ENCODE data around the gene ARHGEF25. TPM values are rescaled to one million over a fixed set of nuclear protein-coding genes. Genes with fewer than 3 reads are reported as not detected.
A peak's percentile ranks its signal among the peaks of the same experiment; 100 is the strongest.

The ARHGEF25 gene
- total RNA-seq, 2 experiments from 2014 or later = 1.4 to 1.5 TPM

DNA sequence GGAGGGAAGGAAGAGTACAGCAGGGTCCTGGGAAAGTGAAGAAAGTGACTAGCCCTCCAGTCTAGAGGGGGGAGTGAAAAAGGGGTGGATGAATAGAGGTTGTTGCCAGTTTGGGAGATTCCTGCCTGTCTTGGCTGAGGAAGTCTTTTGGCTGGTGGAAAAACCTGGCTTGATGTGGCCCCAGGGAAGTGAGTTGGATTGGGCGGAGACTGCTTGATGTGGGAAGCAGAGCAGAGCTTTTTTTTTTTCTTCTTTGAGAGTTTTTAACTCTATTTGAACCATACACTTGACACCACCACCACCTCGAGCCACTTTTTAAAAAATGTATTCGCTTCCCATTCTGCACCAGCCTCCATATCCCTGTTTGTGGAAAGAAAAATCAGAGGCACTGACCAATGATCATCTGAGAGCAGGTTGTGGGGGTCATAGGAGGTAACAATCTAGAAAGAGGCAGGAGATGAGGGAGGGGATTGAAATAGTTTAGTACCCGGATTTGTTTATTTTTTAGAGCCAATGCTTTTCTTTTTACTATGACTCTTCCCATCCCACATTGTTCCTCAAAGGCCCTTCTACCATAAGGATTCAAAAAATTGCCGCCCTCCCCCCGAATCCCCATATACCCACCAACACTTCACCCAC, 7.3 kb upstream of the ARHGEF25 start:
- no peak overlapping the region for H3K27ac Mint-ChIP-seq
- H3K4me1 Mint-ChIP-seq (ENCODE audit: low read depth) = peaks cover 22% of the 10 kb centered on the region
- H3K9me3 Mint-ChIP-seq = no peaks in the 10 kb centered on the region
- H3K4me3 Mint-ChIP-seq = peak overlapping the region; percentile 77
- H3K27me3 Mint-ChIP-seq (ENCODE audit: low read depth) = no peaks in the 10 kb centered on the region
- H3K36me3 Mint-ChIP-seq (ENCODE audit: low read depth) = peaks cover 6% of the 10 kb centered on the region
- intact Hi-C loops (cut with micrococcal nuclease) = loop anchor here (2.0 kb wide), 1 partner anchor 13 kb away; the partner anchor contains the start of gene PIP4K2C
- no peak for DNase-seq
- CTCF ChIA-PET = interaction anchor here (0.6 to 1.3 kb wide), 3 partner anchors 19 to 577 kb away, joined by 3 read pairs; no protein-coding TSS in a partner anchor

DNA sequence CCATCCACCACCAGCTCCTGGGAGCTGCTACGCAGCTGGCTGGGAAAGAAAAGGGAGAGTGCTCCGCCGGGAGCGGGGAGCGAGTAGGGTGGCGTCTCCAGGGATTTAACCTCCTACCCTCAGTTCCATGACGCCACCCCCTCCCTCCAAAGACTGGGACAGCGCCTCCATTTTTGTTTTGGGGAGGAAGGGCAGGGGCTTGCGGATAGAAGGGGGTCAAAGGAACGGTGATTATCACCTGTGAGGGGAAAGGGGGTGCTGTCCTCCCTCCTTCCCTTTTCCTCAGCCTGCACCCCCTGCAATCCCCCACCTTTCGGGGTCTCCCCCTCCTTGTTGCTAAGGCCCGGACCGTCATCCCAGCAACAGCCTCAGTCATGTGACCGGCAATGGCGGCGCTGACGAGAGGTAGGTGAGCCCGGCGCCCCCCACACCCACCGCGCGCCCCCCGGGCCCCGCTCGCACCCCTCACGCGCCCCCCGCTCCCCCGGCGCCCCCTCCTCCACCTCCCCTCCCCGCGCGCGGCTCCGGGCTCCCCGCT, 6.7 kb upstream of the ARHGEF25 start, which contains the start of gene DTX3:
DTX3 (plus strand) TSS at position 371 of the 538 bp plus-strand sequence. CDS start 1,694 bp downstream, outside the sequence.
- CTCF ChIA-PET = interaction anchor here (1.3 kb wide), 1 partner anchor 16 kb away, joined by 3 read pairs; no protein-coding TSS in a partner anchor
- peak within 1 kb of the TSS; percentile 63 for H3K27ac Mint-ChIP-seq
- H3K4me1 Mint-ChIP-seq (ENCODE audit: low read depth) = peaks cover 22% of the 10 kb centered on the region
- H3K4me3 Mint-ChIP-seq = peak within 1 kb of the TSS; percentile 77
- DNase-seq = peak; percentile 62
- intact Hi-C loops (cut with micrococcal nuclease) = loop anchor here (2.0 kb wide), 1 partner anchor 14 kb away; the partner anchor contains the start of gene PIP4K2C
- no peaks in the 10 kb centered on the region for H3K27me3 Mint-ChIP-seq (ENCODE audit: low read depth)
- H3K9me3 Mint-ChIP-seq = no peaks in the 10 kb centered on the region
- peaks cover 6% of the 10 kb centered on the region for H3K36me3 Mint-ChIP-seq (ENCODE audit: low read depth)

DNA sequence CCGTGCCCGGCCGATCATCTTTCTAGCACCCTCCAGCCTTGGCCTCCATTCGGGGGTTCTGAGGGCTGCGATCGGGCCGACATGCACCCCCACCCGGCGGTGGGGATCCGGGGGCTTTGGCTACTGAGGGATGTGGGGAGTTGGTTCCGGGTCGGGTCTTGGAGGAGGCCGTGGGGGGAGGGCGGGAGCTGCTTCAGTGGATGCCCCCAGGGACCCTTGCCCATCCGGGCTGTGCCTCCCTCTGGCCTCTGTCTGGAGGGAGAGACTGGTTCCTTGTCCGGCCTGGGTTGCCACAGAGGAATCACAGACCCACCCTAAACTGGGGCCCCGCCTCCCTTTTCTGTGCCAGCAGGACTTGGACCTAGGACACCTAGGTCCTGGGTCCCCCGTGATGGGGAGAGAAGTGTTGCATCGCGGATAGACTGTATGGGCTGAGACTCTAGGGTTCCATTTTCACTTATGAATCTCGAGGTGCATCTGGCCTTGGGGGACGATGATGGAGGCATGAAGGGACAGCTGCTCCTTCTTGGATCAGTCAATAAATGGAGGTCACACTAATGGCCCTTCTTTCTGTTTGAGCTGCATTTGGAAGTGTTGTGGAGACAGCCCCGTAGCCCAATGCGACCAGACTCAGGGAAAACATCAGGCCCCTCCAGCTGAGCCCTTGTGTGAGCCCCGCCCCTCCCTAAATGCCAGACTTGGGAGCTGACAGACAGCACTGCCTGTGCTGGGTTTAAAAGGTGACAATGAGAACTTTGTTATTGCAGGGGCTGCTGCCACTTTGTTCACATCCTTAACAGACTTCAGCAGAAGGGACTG, 6.0 kb upstream of the ARHGEF25 start:
- intact Hi-C loops (cut with micrococcal nuclease) = loop anchor here (2.0 kb wide), 1 partner anchor 14 kb away; the partner anchor contains the start of gene PIP4K2C
- no peaks in the 10 kb centered on the region for H3K9me3 Mint-ChIP-seq

DNA sequence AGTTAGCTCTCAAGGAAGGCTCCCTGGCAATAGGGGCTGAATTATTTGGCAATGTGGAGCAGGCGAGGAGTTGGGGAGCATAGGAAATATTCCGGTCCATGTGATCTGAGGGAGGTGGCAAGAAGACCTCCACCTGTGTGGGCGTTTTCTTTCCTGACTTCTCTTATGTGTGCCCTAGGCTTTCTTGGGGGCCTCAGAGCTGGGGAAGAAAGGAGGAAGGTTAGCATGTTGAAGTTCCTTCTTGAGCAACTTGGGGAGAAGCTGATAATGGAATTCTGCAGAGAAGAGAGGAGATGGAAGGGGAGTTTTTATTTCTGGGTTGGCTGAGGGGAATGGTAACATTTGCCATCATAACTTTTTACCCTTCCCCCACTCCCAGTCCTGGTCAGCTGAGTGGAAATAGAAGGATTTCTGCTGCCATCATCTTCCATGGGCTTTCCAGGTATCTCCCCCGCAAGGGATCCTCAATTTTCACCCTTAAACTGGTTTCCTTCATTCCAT, 5.4 kb upstream of the ARHGEF25 start:
- H3K27ac Mint-ChIP-seq = no peak overlapping the region
- peaks cover 5% of the 10 kb centered on the region for H3K36me3 Mint-ChIP-seq (ENCODE audit: low read depth)
- peaks cover 29% of the 10 kb centered on the region for H3K4me1 Mint-ChIP-seq (ENCODE audit: low read depth)
- no peak for DNase-seq
- H3K27me3 Mint-ChIP-seq (ENCODE audit: low read depth) = peaks cover 3% of the 10 kb centered on the region
- CTCF ChIA-PET = interaction anchor here (1.3 to 2.0 kb wide), 2 partner anchors 9 to 15 kb away, joined by 3 to 9 read pairs; no protein-coding TSS in a partner anchor
- intact Hi-C loops (cut with micrococcal nuclease) = loop anchor here (2.0 kb wide), 1 partner anchor 15 kb away; the partner anchor contains the start of gene PIP4K2C
- H3K4me3 Mint-ChIP-seq = peak overlapping the region; percentile 77
- no peaks in the 10 kb centered on the region for H3K9me3 Mint-ChIP-seq

More for the DNA sequence above, 6.0 kb upstream of the ARHGEF25 start:
- peak overlapping the region; percentile 77 for H3K4me3 Mint-ChIP-seq
- H3K27ac Mint-ChIP-seq = no peak overlapping the region
- no peaks in the 10 kb centered on the region for H3K27me3 Mint-ChIP-seq (ENCODE audit: low read depth)
- CTCF ChIA-PET = interaction anchor here (1.3 to 2.0 kb wide), 2 partner anchors 9 to 16 kb away, joined by 3 to 9 read pairs; no protein-coding TSS in a partner anchor
- H3K4me1 Mint-ChIP-seq (ENCODE audit: low read depth) = peaks cover 22% of the 10 kb centered on the region
- H3K36me3 Mint-ChIP-seq (ENCODE audit: low read depth) = peaks cover 5% of the 10 kb centered on the region
- DNase-seq = no peak

DNA sequence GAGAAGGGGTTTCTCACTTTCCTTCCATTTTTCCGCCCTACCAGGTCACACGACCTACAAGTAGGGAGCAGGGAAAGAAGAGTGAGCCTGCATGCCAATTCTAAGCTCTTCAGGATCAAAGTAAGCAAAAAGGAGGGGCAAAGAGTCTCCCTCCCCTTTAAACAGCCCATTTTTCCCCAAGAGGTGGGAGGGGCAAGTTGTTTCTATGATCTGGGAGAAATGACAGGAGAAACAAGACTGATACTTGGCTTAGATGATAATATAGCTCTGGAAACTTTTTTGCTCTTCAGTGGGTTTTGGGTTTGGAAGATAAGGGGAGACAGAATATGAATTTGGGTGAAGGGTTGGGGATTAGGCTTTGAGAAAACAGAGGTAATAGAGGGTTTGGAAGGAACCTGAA, 4.8 kb upstream of the ARHGEF25 start:
- Mint-ChIP-seq H3K36me3 (ENCODE audit: low read depth) (peaks cover 5% of the 10 kb centered on the region), H3K4me1 (ENCODE audit: low read depth) (peaks cover 30% of the 10 kb centered on the region), H3K27me3 (ENCODE audit: low read depth) (peaks cover 3% of the 10 kb centered on the region), H3K4me3 (no peak overlapping the region), H3K9me3 (no peaks in the 10 kb centered on the region), H3K27ac (no peak overlapping the region)
- no peak for DNase-seq
- CTCF ChIA-PET = interaction anchor here (2.0 kb wide), 1 partner anchor 8 kb away, joined by 9 read pairs; no protein-coding TSS in a partner anchor
- intact Hi-C loops (cut with micrococcal nuclease) = no loop called here

DNA sequence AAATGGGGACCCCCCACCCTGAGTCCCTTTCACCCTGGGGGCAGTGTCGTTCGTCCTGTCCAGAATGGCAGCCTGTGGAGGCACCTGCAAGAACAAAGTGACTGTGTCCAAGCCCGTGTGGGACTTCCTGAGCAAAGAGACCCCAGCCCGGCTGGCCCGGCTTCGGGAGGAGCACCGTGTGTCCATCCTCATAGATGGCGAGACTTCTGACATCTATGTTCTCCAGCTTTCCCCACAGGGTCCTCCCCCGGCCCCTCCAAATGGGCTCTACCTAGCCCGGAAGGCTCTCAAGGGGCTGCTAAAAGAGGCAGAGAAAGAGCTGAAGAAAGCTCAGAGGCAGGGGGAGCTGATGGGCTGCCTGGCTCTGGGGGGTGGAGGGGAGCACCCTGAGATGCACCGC, 4.4 kb upstream of the ARHGEF25 start:
- Mint-ChIP-seq H3K27me3 (ENCODE audit: low read depth) (peaks cover 3% of the 10 kb centered on the region), H3K9me3 (no peaks in the 10 kb centered on the region), H3K27ac (no peak overlapping the region), H3K4me3 (no peak overlapping the region), H3K4me1 (ENCODE audit: low read depth) (peaks cover 31% of the 10 kb centered on the region), H3K36me3 (ENCODE audit: low read depth) (peaks cover 5% of the 10 kb centered on the region)
- CTCF ChIA-PET = interaction anchor here (2.0 kb wide), 1 partner anchor 8 kb away, joined by 9 read pairs; no protein-coding TSS in a partner anchor
- no peak for DNase-seq
- intact Hi-C loops (cut with micrococcal nuclease) = no loop called here

DNA sequence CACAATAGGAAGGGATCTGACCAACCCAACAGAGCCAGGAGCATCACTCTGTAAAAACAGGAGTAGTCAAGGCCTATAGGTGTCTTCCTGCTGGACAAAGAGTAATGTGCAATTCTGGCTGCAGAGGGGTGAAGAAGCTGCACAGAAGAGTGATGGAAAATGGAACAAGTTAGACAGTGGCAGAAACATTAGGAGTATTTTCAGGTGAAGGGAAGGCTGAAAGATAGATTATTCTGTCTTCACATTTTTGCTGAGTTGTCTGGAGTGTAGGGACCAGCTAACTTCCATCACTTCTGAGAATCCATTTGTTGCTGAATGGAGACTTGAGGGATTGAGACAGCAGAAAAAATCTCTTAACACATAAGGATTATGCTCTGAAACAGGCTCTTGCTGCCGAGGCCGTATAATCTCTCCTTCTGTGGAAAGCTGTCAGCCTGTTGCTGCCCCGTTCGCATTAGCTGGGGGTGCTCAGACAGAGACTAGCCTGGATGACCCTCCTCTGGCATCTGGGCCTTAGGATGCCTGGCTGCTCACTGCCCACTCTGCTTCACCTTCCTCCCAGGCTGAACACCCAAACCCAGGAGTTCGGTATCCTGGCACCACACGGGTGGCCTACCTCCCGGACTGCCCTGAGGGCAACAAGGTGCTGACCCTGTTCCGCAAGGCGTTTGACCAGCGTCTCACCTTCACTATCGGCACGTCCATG, 3.1 kb upstream of the ARHGEF25 start:
- CTCF ChIA-PET = interaction anchor here (0.6 kb wide), 1 partner anchor 18 kb away, joined by 4 read pairs; no protein-coding TSS in a partner anchor
- Mint-ChIP-seq H3K27me3 (ENCODE audit: low read depth) (peaks cover 12% of the 10 kb centered on the region), H3K4me3 (no peak overlapping the region), H3K9me3 (no peaks in the 10 kb centered on the region), H3K27ac (no peak overlapping the region), H3K36me3 (ENCODE audit: low read depth) (no peaks in the 10 kb centered on the region), H3K4me1 (ENCODE audit: low read depth) (peaks cover 31% of the 10 kb centered on the region)
- intact Hi-C loops (cut with micrococcal nuclease) = no loop called here
- DNase-seq = no peak

DNA sequence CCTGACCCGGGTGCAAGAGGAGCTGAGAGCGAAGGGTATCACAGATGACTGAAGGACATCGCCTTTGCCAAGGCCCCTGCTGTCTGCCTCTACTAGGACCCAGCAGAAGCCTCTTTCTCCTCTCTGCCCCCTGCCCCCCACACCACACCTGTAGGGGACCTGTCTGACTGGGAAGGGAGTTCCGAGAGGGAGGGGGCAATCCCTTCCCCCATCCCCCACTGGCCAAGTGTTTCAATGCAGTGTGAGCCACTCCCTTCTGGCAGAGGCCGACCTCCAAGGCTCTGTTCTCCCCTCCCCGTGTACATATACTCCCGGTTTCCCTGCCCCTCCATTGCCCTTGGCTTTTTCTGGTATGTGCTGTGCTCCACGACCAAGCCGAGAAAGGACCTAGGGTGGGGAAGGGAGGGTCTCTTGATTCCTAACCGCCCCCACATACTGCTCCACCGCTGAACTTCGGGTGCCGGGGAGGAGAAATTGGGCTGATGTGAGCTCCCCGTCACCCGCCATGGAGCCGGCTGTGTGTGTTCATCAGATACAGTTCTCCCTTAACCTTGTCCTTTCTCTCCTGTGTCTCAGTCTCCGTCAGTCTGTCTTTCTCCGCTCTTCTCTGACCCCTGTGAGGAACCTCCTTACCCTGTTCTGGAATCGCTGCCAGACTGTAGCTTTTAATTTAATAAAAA, 2.0 kb upstream of the ARHGEF25 start:
- Mint-ChIP-seq H3K27me3 (ENCODE audit: low read depth) (peaks cover 16% of the 10 kb centered on the region), H3K4me3 (no peak overlapping the region), H3K9me3 (no peaks in the 10 kb centered on the region), H3K27ac (no peak overlapping the region), H3K4me1 (ENCODE audit: low read depth) (peaks cover 22% of the 10 kb centered on the region), H3K36me3 (ENCODE audit: low read depth) (no peaks in the 10 kb centered on the region)
- intact Hi-C loops (cut with micrococcal nuclease) = no loop called here
- CTCF ChIA-PET = interaction anchor here (1.2 to 1.5 kb wide), 2 partner anchors 11 to 24 kb away, joined by 3 to 6 read pairs; partner anchors contain the start of gene B4GALNT1
- no peak for DNase-seq

DNA sequence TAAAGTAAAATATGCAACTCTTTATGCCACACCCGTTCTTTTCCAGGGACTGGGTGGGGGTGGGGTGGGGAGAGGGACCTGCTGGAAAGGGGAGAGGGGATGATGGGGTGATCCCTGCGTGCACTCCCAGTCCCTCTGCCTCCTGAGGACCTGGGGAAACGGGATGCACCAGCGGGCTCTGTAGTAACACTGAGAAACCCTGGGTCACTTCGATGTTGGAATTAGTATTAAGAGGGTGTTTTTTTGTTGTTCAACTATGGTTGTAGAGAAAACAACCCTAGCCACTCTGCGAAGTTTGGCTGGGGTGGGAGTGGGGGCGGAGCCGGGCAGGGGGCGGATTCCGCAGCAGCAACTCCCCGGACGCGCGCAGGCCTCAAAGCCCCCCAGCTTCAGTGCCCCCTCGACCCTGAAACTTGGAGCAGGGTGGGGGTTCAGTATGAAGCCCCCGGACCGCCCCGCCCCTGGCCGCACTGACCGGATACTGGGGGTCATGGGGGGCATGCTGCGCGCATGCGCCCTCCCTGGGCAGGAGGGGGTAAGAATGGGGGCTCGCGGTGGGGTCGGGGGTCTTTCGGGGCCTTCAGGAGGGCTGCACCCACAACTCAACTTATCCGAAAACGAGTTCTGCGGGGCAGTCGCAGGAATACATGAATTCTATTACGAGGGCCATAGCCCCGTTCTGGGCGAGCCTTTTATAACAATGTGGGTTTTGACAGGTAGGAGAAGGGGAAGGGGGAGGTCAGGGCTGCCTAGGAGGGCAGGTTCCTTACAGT, 1.3 kb upstream of the ARHGEF25 start:
- intact Hi-C loops (cut with micrococcal nuclease) = loop anchor here (2.0 kb wide), 1 partner anchor 23 kb away; the partner anchor contains the start of gene B4GALNT1
- Mint-ChIP-seq H3K4me3 (peak overlapping the region; percentile 60), H3K4me1 (ENCODE audit: low read depth) (peaks cover 18% of the 10 kb centered on the region), H3K27me3 (ENCODE audit: low read depth) (peaks cover 16% of the 10 kb centered on the region), H3K27ac (no peak overlapping the region), H3K9me3 (no peaks in the 10 kb centered on the region), H3K36me3 (ENCODE audit: low read depth) (no peaks in the 10 kb centered on the region)
- no peak for DNase-seq
- CTCF ChIA-PET = interaction anchor here (1.0 to 1.6 kb wide), 5 partner anchors 10 to 29 kb away, joined by 3 to 12 read pairs (median 6); partner anchors contain the start of gene B4GALNT1

DNA sequence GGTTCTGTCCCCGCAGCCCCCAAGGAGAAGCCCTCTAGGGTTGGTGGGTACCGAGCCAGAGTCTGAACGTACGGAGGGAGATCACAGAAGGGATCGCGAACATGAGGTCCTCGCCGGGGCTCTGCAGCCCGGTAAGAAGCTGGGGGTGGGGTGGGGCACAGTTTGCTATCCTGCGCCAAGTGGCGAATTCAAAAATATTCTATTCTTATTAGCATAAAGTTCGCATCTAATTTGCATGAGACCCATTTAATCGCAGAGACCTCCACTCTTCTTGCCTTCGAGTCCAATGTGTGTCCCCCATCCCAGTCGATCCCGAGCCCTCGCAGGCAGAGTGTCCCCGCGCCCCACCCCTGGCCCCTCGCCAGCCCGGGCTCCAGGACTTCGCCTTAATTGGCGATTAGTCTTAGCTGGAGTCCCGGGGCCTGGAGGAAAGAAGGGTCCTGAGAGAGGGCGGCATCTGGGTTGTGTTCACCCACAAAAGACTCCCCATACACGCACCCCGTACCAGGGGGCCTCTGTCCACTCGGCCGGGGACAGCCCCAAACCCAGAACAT, 604 bp upstream of the ARHGEF25 start:
- H3K36me3 Mint-ChIP-seq (ENCODE audit: low read depth) = no peaks in the 10 kb centered on the region
- intact Hi-C loops (cut with micrococcal nuclease) = loop anchor here (1.0 to 2.0 kb wide), 2 partner anchors 19 to 22 kb away; partner anchors contain the start of genes B4GALNT1 and PIP4K2C

More for the DNA sequence above, 604 bp upstream of the ARHGEF25 start:
- H3K27me3 Mint-ChIP-seq (ENCODE audit: low read depth) = peaks cover 16% of the 10 kb centered on the region
- CTCF ChIA-PET = interaction anchor here (0.6 to 1.6 kb wide), 4 partner anchors 10 to 30 kb away, joined by 3 to 12 read pairs (median 6); no protein-coding TSS in a partner anchor
- H3K4me1 Mint-ChIP-seq (ENCODE audit: low read depth) = peaks cover 12% of the 10 kb centered on the region
- H3K4me3 Mint-ChIP-seq = peak overlapping the region; percentile 60
- H3K27ac Mint-ChIP-seq = no peak overlapping the region
- H3K9me3 Mint-ChIP-seq = no peaks in the 10 kb centered on the region
- no peak for DNase-seq
